Measurements from ENCODE around the gene ACCS. TPM values are rescaled to one million over a fixed set of nuclear protein-coding genes. Genes with fewer than 3 reads are reported as not detected.
A peak's percentile ranks its signal among the peaks of the same experiment; 100 is the strongest.

The ACCS gene
- polyA plus RNA-seq, 1 donor from 2014 or later: not detected

DNA sequence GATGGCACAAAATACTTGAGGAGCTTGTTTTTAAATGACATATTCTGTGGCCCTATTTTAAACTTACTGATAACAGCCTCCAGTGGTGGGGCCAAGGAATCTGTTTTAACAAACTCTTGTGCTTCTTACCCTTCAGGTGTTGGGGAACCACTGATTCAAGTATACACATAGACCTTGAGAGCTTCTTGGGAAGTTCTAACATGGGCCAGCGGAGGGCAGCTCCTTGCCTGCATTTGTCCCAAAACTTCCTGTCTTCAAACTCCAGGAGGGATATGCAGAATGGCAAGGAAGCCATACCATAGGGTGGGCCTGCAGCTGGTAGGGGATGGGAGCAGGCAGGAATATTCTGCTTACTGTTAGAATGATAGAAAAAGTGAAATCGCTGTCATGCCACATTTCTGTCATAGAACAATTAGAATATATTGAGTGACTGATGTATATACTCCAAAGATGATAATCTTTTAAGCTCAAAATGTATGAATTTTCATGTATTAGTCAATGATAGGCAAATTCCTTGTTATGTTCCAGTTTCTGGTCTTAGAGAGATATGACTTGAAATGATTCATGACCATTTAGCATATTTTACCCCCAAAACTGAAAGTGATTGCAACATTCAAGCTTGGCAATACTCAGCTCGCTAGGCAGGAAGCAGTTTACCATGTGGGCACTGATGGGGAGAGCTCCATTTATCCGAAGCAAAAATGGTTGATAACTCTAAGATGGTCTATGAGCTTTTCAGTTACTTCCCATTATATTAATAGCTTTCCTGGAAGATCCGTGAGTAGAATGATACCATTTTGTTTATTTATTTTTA, 38.6 kb downstream of the ACCS start:
- Histone ChIP-seq H2AFZ (ENCODE audit: low read depth, low read length) (no peak overlapping the region), H3F3A (ENCODE audit: insufficient read depth, low read length, poor library complexity, severe bottlenecking) (no peaks in the 10 kb centered on the region), H3K27ac (ENCODE audit: low read length) (no peak overlapping the region), H3K9ac (ENCODE audit: low read length) (no peak overlapping the region), H3K4me3 (ENCODE audit: low read length) (no peak overlapping the region), H4K20me1 (ENCODE audit: insufficient read depth) (no peaks in the 10 kb centered on the region), H3K79me2 (replicated peaks; ENCODE audit: insufficient read depth, low read length) (peaks cover 16% of the 10 kb centered on the region), H3K27me3 (ENCODE audit: insufficient read depth, low read depth, low read length) (no peaks in the 10 kb centered on the region), H3K36me3 (ENCODE audit: insufficient read depth, low read length) (no peaks in the 10 kb centered on the region), H3K4me2 (ENCODE audit: low read length) (no peak overlapping the region), H3K9me3 (ENCODE audit: low read length) (no peaks in the 10 kb centered on the region), H3K9me2 (ENCODE audit: insufficient read depth, low read length) (no peaks in the 10 kb centered on the region)
- no peak for TF ChIP-seq RAD21 (conservative IDR thresholded peaks at IDR 0.05)
- TF ChIP-seq TAF1 (IDR thresholded peaks at IDR 0.05; ENCODE audit: low read depth): no peak

DNA sequence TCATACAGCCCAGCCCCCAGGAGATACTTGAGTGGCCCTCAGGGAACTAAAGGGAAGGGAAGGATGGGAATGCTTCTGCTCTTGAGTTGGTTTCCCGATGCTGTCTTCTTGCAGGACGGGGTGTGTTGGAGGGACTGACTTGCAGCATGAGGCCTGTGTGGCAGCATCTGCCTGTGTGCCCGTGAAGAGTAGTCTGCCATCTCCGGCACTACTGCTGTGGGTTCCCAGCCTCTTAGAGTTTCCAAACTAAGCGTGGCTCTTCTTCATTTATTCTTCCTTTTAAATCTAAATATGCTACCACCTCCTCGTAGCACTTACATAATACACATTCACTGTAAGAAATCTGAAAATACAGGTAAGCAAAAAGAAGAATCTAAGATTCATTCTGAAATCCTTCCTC, 42.2 kb downstream of the ACCS start:
- Histone ChIP-seq H3K27me3 (ENCODE audit: insufficient read depth, low read depth, low read length) (no peaks in the 10 kb centered on the region), H4K20me1 (ENCODE audit: insufficient read depth) (no peaks in the 10 kb centered on the region), H3K4me3 (ENCODE audit: low read length) (no peak overlapping the region), H3K9me2 (ENCODE audit: insufficient read depth, low read length) (no peaks in the 10 kb centered on the region), H3K27ac (ENCODE audit: low read length) (no peak overlapping the region), H2AFZ (ENCODE audit: low read depth, low read length) (no peak overlapping the region), H3K9ac (ENCODE audit: low read length) (no peak overlapping the region), H3K4me2 (ENCODE audit: low read length) (no peak overlapping the region), H3K79me2 (replicated peaks; ENCODE audit: insufficient read depth, low read length) (peaks cover 7% of the 10 kb centered on the region), H3K9me3 (ENCODE audit: low read length) (no peaks in the 10 kb centered on the region), H3F3A (ENCODE audit: insufficient read depth, low read length, poor library complexity, severe bottlenecking) (no peaks in the 10 kb centered on the region), H3K36me3 (ENCODE audit: insufficient read depth, low read length) (no peaks in the 10 kb centered on the region)
- TF ChIP-seq SMC3 (conservative IDR thresholded peaks at IDR 0.05; ENCODE audit: poor library complexity) (no peak), POLR2AphosphoS5 (IDR thresholded peaks at IDR 0.05) (no peak), EZH2 (IDR thresholded peaks at IDR 0.05; ENCODE audit: borderline replicate concordance, insufficient read depth, low read length, poor library complexity, severe bottlenecking) (no peak), MXI1 (conservative IDR thresholded peaks at IDR 0.05; ENCODE audit: poor library complexity, severe bottlenecking) (no peak), EP300 (conservative IDR thresholded peaks at IDR 0.05; ENCODE audit: poor library complexity, severe bottlenecking) (no peak)

DNA sequence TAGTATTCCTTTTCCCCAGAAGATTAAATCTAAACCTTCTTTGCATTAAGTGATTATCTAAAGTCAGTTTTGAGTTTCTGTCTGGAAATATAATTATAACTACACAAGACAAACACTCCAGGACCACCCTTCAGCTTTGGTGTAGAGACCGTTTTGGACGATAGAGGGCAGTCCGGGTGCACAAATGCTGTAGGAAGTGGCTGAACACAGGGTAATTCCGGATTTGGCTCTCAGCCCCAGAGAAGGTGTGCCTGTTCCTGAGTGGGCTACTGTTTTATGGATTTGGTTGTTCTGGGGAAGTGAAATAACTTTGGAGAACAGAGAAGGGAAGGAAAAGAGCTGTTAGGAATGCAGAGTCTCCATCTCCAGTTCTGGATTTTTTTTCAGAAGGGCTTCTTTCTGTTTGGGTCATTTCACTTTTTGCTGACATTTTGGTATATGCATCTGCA, 44.2 kb downstream of the ACCS start:
- H3K36me3 ChIP-seq (ENCODE audit: insufficient read depth, low read length): peaks cover 10% of the 10 kb centered on the region
- H3K9ac ChIP-seq (ENCODE audit: low read length): no peak overlapping the region
- no peak overlapping the region for H3K4me3 ChIP-seq (ENCODE audit: low read length)
- H3K4me2 ChIP-seq (ENCODE audit: low read length): no peak overlapping the region
- no peaks in the 10 kb centered on the region for H3K9me3 ChIP-seq (ENCODE audit: low read length)
- no peaks in the 10 kb centered on the region for H4K20me1 ChIP-seq (ENCODE audit: insufficient read depth)
- H3K79me2 ChIP-seq (replicated peaks; ENCODE audit: insufficient read depth, low read length): no peaks in the 10 kb centered on the region
- H3F3A ChIP-seq (ENCODE audit: insufficient read depth, low read length, poor library complexity, severe bottlenecking): no peaks in the 10 kb centered on the region
- TF ChIP-seq, protein P1, sequence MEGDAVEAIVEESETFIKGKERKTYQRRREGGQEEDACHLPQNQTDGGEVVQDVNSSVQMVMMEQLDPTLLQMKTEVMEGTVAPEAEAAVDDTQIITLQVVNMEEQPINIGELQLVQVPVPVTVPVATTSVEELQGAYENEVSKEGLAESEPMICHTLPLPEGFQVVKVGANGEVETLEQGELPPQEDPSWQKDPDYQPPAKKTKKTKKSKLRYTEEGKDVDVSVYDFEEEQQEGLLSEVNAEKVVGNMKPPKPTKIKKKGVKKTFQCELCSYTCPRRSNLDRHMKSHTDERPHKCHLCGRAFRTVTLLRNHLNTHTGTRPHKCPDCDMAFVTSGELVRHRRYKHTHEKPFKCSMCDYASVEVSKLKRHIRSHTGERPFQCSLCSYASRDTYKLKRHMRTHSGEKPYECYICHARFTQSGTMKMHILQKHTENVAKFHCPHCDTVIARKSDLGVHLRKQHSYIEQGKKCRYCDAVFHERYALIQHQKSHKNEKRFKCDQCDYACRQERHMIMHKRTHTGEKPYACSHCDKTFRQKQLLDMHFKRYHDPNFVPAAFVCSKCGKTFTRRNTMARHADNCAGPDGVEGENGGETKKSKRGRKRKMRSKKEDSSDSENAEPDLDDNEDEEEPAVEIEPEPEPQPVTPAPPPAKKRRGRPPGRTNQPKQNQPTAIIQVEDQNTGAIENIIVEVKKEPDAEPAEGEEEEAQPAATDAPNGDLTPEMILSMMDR (IDR thresholded peaks at IDR 0.05; ENCODE audit: poor library complexity, severe bottlenecking): peak; percentile 78
- no peak for TF ChIP-seq EP300 (conservative IDR thresholded peaks at IDR 0.05; ENCODE audit: poor library complexity, severe bottlenecking)
- peak; percentile 79 for TF ChIP-seq RAD21 (conservative IDR thresholded peaks at IDR 0.05)
- no peak for TF ChIP-seq MXI1 (conservative IDR thresholded peaks at IDR 0.05; ENCODE audit: poor library complexity, severe bottlenecking)
- TF ChIP-seq EZH2 (IDR thresholded peaks at IDR 0.05; ENCODE audit: borderline replicate concordance, insufficient read depth, low read length, poor library complexity, severe bottlenecking): no peak
- TF ChIP-seq, protein P2, sequence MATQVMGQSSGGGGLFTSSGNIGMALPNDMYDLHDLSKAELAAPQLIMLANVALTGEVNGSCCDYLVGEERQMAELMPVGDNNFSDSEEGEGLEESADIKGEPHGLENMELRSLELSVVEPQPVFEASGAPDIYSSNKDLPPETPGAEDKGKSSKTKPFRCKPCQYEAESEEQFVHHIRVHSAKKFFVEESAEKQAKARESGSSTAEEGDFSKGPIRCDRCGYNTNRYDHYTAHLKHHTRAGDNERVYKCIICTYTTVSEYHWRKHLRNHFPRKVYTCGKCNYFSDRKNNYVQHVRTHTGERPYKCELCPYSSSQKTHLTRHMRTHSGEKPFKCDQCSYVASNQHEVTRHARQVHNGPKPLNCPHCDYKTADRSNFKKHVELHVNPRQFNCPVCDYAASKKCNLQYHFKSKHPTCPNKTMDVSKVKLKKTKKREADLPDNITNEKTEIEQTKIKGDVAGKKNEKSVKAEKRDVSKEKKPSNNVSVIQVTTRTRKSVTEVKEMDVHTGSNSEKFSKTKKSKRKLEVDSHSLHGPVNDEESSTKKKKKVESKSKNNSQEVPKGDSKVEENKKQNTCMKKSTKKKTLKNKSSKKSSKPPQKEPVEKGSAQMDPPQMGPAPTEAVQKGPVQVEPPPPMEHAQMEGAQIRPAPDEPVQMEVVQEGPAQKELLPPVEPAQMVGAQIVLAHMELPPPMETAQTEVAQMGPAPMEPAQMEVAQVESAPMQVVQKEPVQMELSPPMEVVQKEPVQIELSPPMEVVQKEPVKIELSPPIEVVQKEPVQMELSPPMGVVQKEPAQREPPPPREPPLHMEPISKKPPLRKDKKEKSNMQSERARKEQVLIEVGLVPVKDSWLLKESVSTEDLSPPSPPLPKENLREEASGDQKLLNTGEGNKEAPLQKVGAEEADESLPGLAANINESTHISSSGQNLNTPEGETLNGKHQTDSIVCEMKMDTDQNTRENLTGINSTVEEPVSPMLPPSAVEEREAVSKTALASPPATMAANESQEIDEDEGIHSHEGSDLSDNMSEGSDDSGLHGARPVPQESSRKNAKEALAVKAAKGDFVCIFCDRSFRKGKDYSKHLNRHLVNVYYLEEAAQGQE (IDR thresholded peaks at IDR 0.05; ENCODE audit: borderline replicate concordance): no peak
- TF ChIP-seq TAF1 (IDR thresholded peaks at IDR 0.05; ENCODE audit: low read depth): no peak
- peak; percentile 74 for TF ChIP-seq SMC3 (conservative IDR thresholded peaks at IDR 0.05; ENCODE audit: poor library complexity)
- TF ChIP-seq POLR2AphosphoS5 (IDR thresholded peaks at IDR 0.05): no peak
- H3K27ac ChIP-seq (ENCODE audit: low read length): no peak overlapping the region
- no peaks in the 10 kb centered on the region for H3K27me3 ChIP-seq (ENCODE audit: insufficient read depth, low read depth, low read length)
- no peaks in the 10 kb centered on the region for H3K9me2 ChIP-seq (ENCODE audit: insufficient read depth, low read length)
- H2AFZ ChIP-seq (ENCODE audit: low read depth, low read length): no peak overlapping the region

Measured in neural cell (in vitro differentiated cells).